NCI-H1694 (cell line): Measurements from ENCODE around the gene NUP43.
"Not testable (repeated sequence)": the region's sequence is repeated elsewhere in the genome, so short reads cannot be mapped to it uniquely, and the experiment has no call there.

Experiments
- DNase-seq: peaks from one replicate; lab custom pipeline; 2025; lab: John Stamatoyannopoulos, UW

Gene NUP43

GRCh38 chr6:149749082-149749593, 2.8 kb upstream of the NUP43 start:
- DNase-seq = not testable (repeated sequence)

- DNase-seq = not testable (repeated sequence)
These were observed 1.1 kb downstream of the NUP43 start for GRCh38 chr6:149745252-149745651.

- no peak for DNase-seq
These were observed 11.4 kb downstream of the NUP43 start for GRCh38 chr6:149734915-149735314.

GRCh38 chr6:149733089-149733720, 13.1 kb downstream of the NUP43 start:
- DNase-seq = no peak

- DNase-seq = no peak
These were observed 16.5 kb downstream of the NUP43 start for GRCh38 chr6:149729824-149730223.

- no peak for DNase-seq
These were observed 17.7 kb downstream of the NUP43 start for GRCh38 chr6:149728499-149729234.

- no peak for DNase-seq
These were observed 18.4 kb downstream of the NUP43 start for GRCh38 chr6:149727793-149728498.

- DNase-seq = no peak
These were observed 20.5 kb downstream of the NUP43 start for GRCh38 chr6:149725785-149726184.

- peak; percentile 8 for DNase-seq
These were observed 22.4 kb downstream of the NUP43 start for GRCh38 chr6:149723771-149724417.

GRCh38 chr6:149723262-149723661, 23.1 kb downstream of the NUP43 start:
- DNase-seq = no peak

GRCh38 chr6:149719531-149719930, 26.8 kb downstream of the NUP43 start:
- no peak for DNase-seq

- DNase-seq = peak; percentile 42
These were observed 28.5 kb downstream of the NUP43 start, which contains the start of gene LATS1 for GRCh38 chr6:149717588-149718458. TSS of gene LATS1 (minus strand) at chr6:149718101. CDS start at chr6:149702126, 15,975 bp downstream.

- no peak for DNase-seq
These were observed 29.1 kb downstream of the NUP43 start for GRCh38 chr6:149717255-149717587.

- no peak for DNase-seq
These were observed 30.0 kb downstream of the NUP43 start for GRCh38 chr6:149716181-149716963.

- no peak for DNase-seq
These were observed 31.9 kb downstream of the NUP43 start for GRCh38 chr6:149714442-149714841.

GRCh38 chr6:149711711-149712110, 34.6 kb downstream of the NUP43 start:
- no peak for DNase-seq

GRCh38 chr6:149701714-149702113, 44.6 kb downstream of the NUP43 start:
- DNase-seq = no peak

GRCh38 chr6:149699150-149699549, 47.2 kb downstream of the NUP43 start:
- DNase-seq = no peak

GRCh38 chr6:149698175-149698574, 48.2 kb downstream of the NUP43 start:
- no peak for DNase-seq

GRCh38 chr6:149696901-149697300, 49.4 kb downstream of the NUP43 start:
- DNase-seq = no peak
